ENCODE data around the gene PAK1IP1. TPM values are rescaled to one million over a fixed set of nuclear protein-coding genes. Genes with fewer than 3 reads are reported as not detected.
"Not testable (repeated sequence)": the region's sequence is repeated elsewhere in the genome, so short reads cannot be mapped to it uniquely, and the experiment has no call there.

PAK1IP1 gene
- total RNA-seq, 1 donor from 2014 or later: 21.9 TPM

DNA sequence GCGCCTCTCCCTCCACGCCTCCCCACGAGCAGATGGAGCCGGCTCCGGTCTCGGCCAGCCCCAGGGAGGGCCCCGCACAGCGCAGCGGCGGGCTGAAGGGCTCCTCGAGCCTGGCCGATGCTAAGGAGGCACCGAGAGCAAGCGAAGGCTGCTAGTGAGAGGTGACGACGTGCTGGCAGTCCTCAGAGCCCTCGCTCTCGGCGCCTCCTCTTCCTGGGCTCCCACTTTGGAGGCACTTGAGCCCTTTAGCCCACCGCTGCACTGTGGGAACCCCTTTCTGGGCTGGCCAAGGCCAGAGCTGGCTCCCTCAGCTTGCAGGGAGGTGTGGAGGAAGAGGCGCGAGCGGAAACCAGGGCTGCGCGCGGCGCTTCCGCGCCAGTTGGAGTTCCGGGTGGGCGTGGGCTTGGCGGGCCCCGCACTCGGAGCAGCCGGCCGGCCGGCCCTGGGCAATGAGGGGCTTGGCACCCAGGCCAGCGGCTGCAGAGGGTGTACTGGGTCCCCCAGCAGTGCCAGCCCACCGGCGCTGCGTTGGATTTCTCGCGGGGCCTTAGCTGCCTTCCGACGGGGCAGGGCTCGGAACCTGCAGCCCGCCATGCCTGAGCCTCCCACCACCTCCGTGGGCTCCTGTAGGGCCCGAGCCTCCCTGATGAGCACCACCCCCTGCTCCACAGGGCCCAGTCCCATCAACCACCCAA lies 25.6 kb downstream of the PAK1IP1 start:
- peaks cover 15% of the 10 kb centered on the region for H3K4me1 ChIP-seq (ENCODE audit: insufficient read depth, low read length)
- H3K4me3 ChIP-seq (ENCODE audit: insufficient read depth, low read depth, low read length): peak overlapping the region; percentile 31
- FAIRE-seq (no peak), DNase-seq (ENCODE audit: low read depth) (peak; percentile 14)
- Mint-ChIP-seq H3K9me3 (ENCODE audit: unreplicated experiment) (peaks cover 8% of the 10 kb centered on the region), H3K27me3 (ENCODE audit: low read depth, unreplicated experiment) (no peaks in the 10 kb centered on the region), H3K4me1 (ENCODE audit: low read depth, unreplicated experiment) (peaks cover 26% of the 10 kb centered on the region), H3K4me3 (ENCODE audit: unreplicated experiment) (no peak overlapping the region), H3K27ac (ENCODE audit: unreplicated experiment) (no peak overlapping the region), H3K36me3 (ENCODE audit: low read depth, unreplicated experiment) (peaks cover 9% of the 10 kb centered on the region)
- peaks cover 4% of the 10 kb centered on the region for H4K20me1 ChIP-seq (ENCODE audit: insufficient read depth, low read length)
- no peak overlapping the region for H3K27ac ChIP-seq (ENCODE audit: low read depth, low read length)
- no peaks in the 10 kb centered on the region for H3K36me3 ChIP-seq (ENCODE audit: insufficient read depth, low read length)
- TF ChIP-seq EZH2 (IDR thresholded peaks at IDR 0.05; ENCODE audit: insufficient read depth, low read length): no peak
- TF ChIP-seq, protein P1, sequence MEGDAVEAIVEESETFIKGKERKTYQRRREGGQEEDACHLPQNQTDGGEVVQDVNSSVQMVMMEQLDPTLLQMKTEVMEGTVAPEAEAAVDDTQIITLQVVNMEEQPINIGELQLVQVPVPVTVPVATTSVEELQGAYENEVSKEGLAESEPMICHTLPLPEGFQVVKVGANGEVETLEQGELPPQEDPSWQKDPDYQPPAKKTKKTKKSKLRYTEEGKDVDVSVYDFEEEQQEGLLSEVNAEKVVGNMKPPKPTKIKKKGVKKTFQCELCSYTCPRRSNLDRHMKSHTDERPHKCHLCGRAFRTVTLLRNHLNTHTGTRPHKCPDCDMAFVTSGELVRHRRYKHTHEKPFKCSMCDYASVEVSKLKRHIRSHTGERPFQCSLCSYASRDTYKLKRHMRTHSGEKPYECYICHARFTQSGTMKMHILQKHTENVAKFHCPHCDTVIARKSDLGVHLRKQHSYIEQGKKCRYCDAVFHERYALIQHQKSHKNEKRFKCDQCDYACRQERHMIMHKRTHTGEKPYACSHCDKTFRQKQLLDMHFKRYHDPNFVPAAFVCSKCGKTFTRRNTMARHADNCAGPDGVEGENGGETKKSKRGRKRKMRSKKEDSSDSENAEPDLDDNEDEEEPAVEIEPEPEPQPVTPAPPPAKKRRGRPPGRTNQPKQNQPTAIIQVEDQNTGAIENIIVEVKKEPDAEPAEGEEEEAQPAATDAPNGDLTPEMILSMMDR (IDR thresholded peaks at IDR 0.05; ENCODE audit: insufficient read depth, low read depth, low read length): no peak
- no peaks in the 10 kb centered on the region for H3K9me3 ChIP-seq (ENCODE audit: insufficient read depth, low read depth, low read length)
- H3K4me2 ChIP-seq (ENCODE audit: low read length): peak overlapping the region; percentile 67
- H2AFZ ChIP-seq (ENCODE audit: low read depth, low read length): peak overlapping the region; percentile 30
- H3K79me2 ChIP-seq (ENCODE audit: insufficient read depth, low read length): peaks cover 23% of the 10 kb centered on the region
- H3K9ac ChIP-seq (ENCODE audit: low read length): peak overlapping the region; percentile 24
- H3K27me3 ChIP-seq (ENCODE audit: insufficient read depth, low read length): no peaks in the 10 kb centered on the region

DNA sequence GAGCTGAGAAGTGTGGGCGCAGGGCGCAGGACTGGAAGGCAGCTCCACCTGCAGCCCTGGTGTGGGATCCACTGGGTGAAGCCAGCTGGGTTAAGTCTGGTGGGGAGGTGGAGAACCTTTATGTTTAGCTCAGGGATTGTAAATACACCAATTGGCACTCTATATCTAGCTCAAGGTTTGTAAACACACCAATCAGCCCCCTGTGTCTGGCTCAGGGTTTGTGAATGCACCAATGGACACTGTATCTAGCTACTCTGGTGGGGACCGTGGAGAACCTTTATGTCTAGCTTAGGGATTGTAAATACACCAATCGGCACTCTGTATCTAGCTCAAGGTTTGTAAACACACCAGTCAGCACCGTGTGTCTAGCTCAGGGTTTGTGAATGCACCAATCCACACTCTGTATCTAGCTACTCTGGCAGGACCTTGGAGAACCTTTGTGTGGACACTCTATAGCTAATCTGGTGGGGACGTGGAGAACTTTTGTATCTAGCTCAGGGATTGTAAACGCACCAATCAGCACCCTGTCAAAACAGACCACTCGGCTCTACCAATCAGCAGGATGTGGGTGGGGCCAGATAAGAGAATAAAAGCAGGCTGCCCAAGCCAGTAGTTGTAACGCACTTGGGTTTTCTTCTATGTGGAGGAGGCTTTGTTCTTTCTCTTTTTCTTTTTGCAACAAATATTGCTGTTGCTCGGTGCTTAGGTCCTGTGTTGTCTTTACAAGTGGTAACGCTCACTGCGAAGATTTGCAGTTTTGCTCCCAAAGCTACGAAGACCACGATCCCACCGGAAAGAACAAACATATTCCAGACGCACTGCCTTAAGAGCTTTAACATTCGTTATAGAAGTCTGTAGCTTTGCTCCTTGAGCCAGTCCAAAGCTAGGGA lies 26.4 kb downstream of the PAK1IP1 start:
- H3K4me3 ChIP-seq (ENCODE audit: insufficient read depth, low read depth, low read length); FAIRE-seq; H3K9ac ChIP-seq (ENCODE audit: low read length): not testable (repeated sequence)

DNA sequence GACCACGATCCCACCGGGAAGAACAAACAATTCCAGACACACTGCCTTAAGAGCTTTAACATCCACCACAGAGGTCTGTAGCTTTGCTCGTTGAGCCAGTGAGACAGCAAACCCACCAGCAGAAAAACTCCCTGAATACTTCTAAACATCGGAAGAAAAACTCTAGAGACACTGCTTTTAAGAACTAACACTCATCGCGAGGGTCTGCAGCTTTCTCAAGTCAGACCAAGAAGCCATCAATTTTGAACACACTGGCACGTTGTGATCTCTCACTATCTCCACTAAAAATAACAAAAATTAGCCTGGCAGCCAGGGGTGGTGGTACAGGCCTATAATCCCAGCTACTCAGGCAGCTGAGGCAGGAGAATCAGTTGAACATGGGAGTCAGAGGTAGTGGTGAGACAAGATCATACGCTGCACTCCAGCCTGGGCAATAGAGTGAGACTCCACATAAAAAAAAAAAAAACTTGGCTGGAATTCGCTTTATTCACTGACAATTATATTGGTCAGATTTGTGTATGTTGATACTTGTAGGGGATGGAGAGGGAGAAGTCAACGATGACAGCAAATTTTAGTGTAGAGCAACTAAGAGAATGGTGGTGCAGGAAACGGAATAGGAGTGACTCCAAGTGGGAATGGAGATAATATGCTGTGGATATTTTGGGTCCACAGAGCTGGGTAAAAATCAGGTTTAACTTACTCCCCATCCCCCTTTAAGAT lies 27.2 kb downstream of the PAK1IP1 start:
- H3K4me3 Mint-ChIP-seq (ENCODE audit: unreplicated experiment): peak overlapping the region; percentile 97
- peak overlapping the region; percentile 87 for H3K27ac ChIP-seq (ENCODE audit: low read depth, low read length)

More for the DNA sequence above, 26.4 kb downstream of the PAK1IP1 start:
- not testable (repeated sequence) for H3K27ac ChIP-seq (ENCODE audit: low read depth, low read length); H3K9me3 ChIP-seq (ENCODE audit: insufficient read depth, low read depth, low read length); H3K27ac Mint-ChIP-seq (ENCODE audit: unreplicated experiment); H3K27me3 ChIP-seq (ENCODE audit: insufficient read depth, low read length); DNase-seq (ENCODE audit: low read depth); H4K20me1 ChIP-seq (ENCODE audit: insufficient read depth, low read length); H3K27me3 Mint-ChIP-seq (ENCODE audit: low read depth, unreplicated experiment); H2AFZ ChIP-seq (ENCODE audit: low read depth, low read length); H3K9me3 Mint-ChIP-seq (ENCODE audit: unreplicated experiment); H3K36me3 ChIP-seq (ENCODE audit: insufficient read depth, low read length)
- Histone ChIP-seq H3K4me1 (ENCODE audit: insufficient read depth, low read length) (peaks cover 15% of the 10 kb centered on the region), H3K79me2 (ENCODE audit: insufficient read depth, low read length) (peaks cover 31% of the 10 kb centered on the region), H3K4me2 (ENCODE audit: low read length) (peak overlapping the region; percentile 67)
- peaks cover 13% of the 10 kb centered on the region for H3K36me3 Mint-ChIP-seq (ENCODE audit: low read depth, unreplicated experiment)
- H3K4me1 Mint-ChIP-seq (ENCODE audit: low read depth, unreplicated experiment): peaks cover 30% of the 10 kb centered on the region
- peak overlapping the region; percentile 97 for H3K4me3 Mint-ChIP-seq (ENCODE audit: unreplicated experiment)

More for the DNA sequence above, 27.2 kb downstream of the PAK1IP1 start:
- no peaks in the 10 kb centered on the region for H3K27me3 Mint-ChIP-seq (ENCODE audit: low read depth, unreplicated experiment)
- Histone ChIP-seq H3K27me3 (ENCODE audit: insufficient read depth, low read length) (no peaks in the 10 kb centered on the region), H3K9ac (ENCODE audit: low read length) (peak overlapping the region; percentile 98), H4K20me1 (ENCODE audit: insufficient read depth, low read length) (peaks cover 10% of the 10 kb centered on the region), H3K36me3 (ENCODE audit: insufficient read depth, low read length) (no peaks in the 10 kb centered on the region), H3K4me2 (ENCODE audit: low read length) (peak overlapping the region; percentile 90), H3K9me3 (ENCODE audit: insufficient read depth, low read depth, low read length) (no peaks in the 10 kb centered on the region), H2AFZ (ENCODE audit: low read depth, low read length) (peak overlapping the region; percentile 87), H3K4me3 (ENCODE audit: insufficient read depth, low read depth, low read length) (peak overlapping the region; percentile 93), H3K79me2 (ENCODE audit: insufficient read depth, low read length) (peaks cover 31% of the 10 kb centered on the region), H3K4me1 (ENCODE audit: insufficient read depth, low read length) (peaks cover 15% of the 10 kb centered on the region)
- peaks cover 30% of the 10 kb centered on the region for H3K4me1 Mint-ChIP-seq (ENCODE audit: low read depth, unreplicated experiment)
- peaks cover 17% of the 10 kb centered on the region for H3K36me3 Mint-ChIP-seq (ENCODE audit: low read depth, unreplicated experiment)
- H3K9me3 Mint-ChIP-seq (ENCODE audit: unreplicated experiment): peaks cover 8% of the 10 kb centered on the region
- H3K27ac Mint-ChIP-seq (ENCODE audit: unreplicated experiment): peak overlapping the region; percentile 92
- FAIRE-seq: no peak
- no peak for TF ChIP-seq EZH2 (IDR thresholded peaks at IDR 0.05; ENCODE audit: insufficient read depth, low read length)
- TF ChIP-seq, protein P1 (IDR thresholded peaks at IDR 0.05; ENCODE audit: insufficient read depth, low read depth, low read length): no peak
- DNase-seq (ENCODE audit: low read depth): no peak
